ENCODE results near the gene SLC30A4. TPM values are rescaled to one million over a fixed set of nuclear protein-coding genes. Genes with fewer than 3 reads are reported as not detected.

Gene SLC30A4
- polyA plus RNA-seq, 1 donor (not counting 4 experiments of a cell fraction or from before 2014, with no cell fraction given), result 3.3 TPM

GRCh38 chr15:45451265-45451664 is 71.3 kb downstream of the SLC30A4 start:
- Histone ChIP-seq H3K27me3 (ENCODE audit: control insufficient read depth, extremely low read depth, insufficient read depth, low read length) (peaks cover 50% of the 10 kb centered on the region), H3K4me1 (ENCODE audit: control insufficient read depth, extremely low read depth, insufficient read depth, low read length) (peaks cover 19% of the 10 kb centered on the region), H3K4me3 (ENCODE audit: control insufficient read depth in 2 of 3, extremely low read depth in 1 of 3, insufficient read depth in 2 of 3, low read depth in 1 of 3, low read length in 3 of 3) (no peak overlapping the region), H3K9ac (ENCODE audit: control insufficient read depth, extremely low read depth, insufficient read depth, low read length) (no peak overlapping the region), H4K20me1 (ENCODE audit: control insufficient read depth, extremely low read depth, insufficient read depth, low read length) (peaks cover 2% of the 10 kb centered on the region), H3K27ac (ENCODE audit: control insufficient read depth, insufficient read depth, low read length) (no peak overlapping the region), H3K4me2 (ENCODE audit: control insufficient read depth, extremely low read depth, insufficient read depth, low read depth, low read length) (no peak overlapping the region), H3K9me1 (ENCODE audit: control insufficient read depth, extremely low read depth, insufficient read depth, low read length) (no peaks in the 10 kb centered on the region), H2AFZ (ENCODE audit: control insufficient read depth, low read length) (no peak overlapping the region), H3K36me3 (ENCODE audit: control insufficient read depth in 2 of 2, extremely low read depth in 1 of 2, insufficient read depth in 2 of 2, low read length in 2 of 2) (no peaks in the 10 kb centered on the region), H3K79me2 (ENCODE audit: control insufficient read depth, insufficient read depth, low read length) (no peaks in the 10 kb centered on the region), H3K9me3 (ENCODE audit: control insufficient read depth, low read depth, low read length) (peaks cover 7% of the 10 kb centered on the region)
- FAIRE-seq (no peak), DNase-seq (ENCODE audit: low read depth, low spot score) (no peak)
- dilution Hi-C loops (cut with MboI; ENCODE audit: extremely low pct_ligation_motif_present, low sequenced_read_pairs), result no loop called here
- TF ChIP-seq CTCF (optimal IDR thresholded peaks at IDR 0.05 in 1 of 3, IDR thresholded peaks at IDR 0.05 in 1 of 3, conservative IDR thresholded peaks at IDR 0.05 in 1 of 3; ENCODE audit: extremely low read depth in 1 of 3, insufficient read depth in 2 of 3, low read length in 3 of 3), result no peak
- TF ChIP-seq EZH2 (IDR thresholded peaks at IDR 0.05; ENCODE audit: low read length), result no peak

- Histone ChIP-seq H3K36me3 (ENCODE audit: control insufficient read depth in 2 of 2, extremely low read depth in 1 of 2, insufficient read depth in 2 of 2, low read length in 2 of 2) (no peaks in the 10 kb centered on the region), H3K9me1 (ENCODE audit: control insufficient read depth, extremely low read depth, insufficient read depth, low read length) (no peaks in the 10 kb centered on the region), H3K79me2 (ENCODE audit: control insufficient read depth, insufficient read depth, low read length) (no peaks in the 10 kb centered on the region), H3K4me2 (ENCODE audit: control insufficient read depth, extremely low read depth, insufficient read depth, low read depth, low read length) (no peak overlapping the region), H3K4me3 (ENCODE audit: control insufficient read depth in 2 of 3, extremely low read depth in 1 of 3, insufficient read depth in 2 of 3, low read depth in 1 of 3, low read length in 3 of 3) (no peak overlapping the region), H3K9ac (ENCODE audit: control insufficient read depth, extremely low read depth, insufficient read depth, low read length) (no peak overlapping the region), H3K27me3 (ENCODE audit: control insufficient read depth, extremely low read depth, insufficient read depth, low read length) (peaks cover 59% of the 10 kb centered on the region), H2AFZ (ENCODE audit: control insufficient read depth, low read length) (no peak overlapping the region), H3K27ac (ENCODE audit: control insufficient read depth, insufficient read depth, low read length) (no peak overlapping the region), H4K20me1 (ENCODE audit: control insufficient read depth, extremely low read depth, insufficient read depth, low read length) (no peaks in the 10 kb centered on the region), H3K4me1 (ENCODE audit: control insufficient read depth, extremely low read depth, insufficient read depth, low read length) (peaks cover 18% of the 10 kb centered on the region), H3K9me3 (ENCODE audit: control insufficient read depth, low read depth, low read length) (peaks cover 7% of the 10 kb centered on the region)
- TF ChIP-seq CTCF (optimal IDR thresholded peaks at IDR 0.05 in 1 of 3, IDR thresholded peaks at IDR 0.05 in 1 of 3, conservative IDR thresholded peaks at IDR 0.05 in 1 of 3; ENCODE audit: extremely low read depth in 1 of 3, insufficient read depth in 2 of 3, low read length in 3 of 3), result no peak
- TF ChIP-seq EZH2 (IDR thresholded peaks at IDR 0.05; ENCODE audit: low read length), result no peak
- dilution Hi-C loops (cut with MboI; ENCODE audit: extremely low pct_ligation_motif_present, low sequenced_read_pairs), result no loop called here
- FAIRE-seq, result no peak
- DNase-seq (ENCODE audit: low read depth, low spot score), result no peak
These were observed 72.4 kb downstream of the SLC30A4 start for GRCh38 chr15:45449916-45450867.
